Measurements from ENCODE around the gene ANKLE1.
A peak's percentile ranks its signal among the peaks of the same experiment; 100 is the strongest.

DNA sequence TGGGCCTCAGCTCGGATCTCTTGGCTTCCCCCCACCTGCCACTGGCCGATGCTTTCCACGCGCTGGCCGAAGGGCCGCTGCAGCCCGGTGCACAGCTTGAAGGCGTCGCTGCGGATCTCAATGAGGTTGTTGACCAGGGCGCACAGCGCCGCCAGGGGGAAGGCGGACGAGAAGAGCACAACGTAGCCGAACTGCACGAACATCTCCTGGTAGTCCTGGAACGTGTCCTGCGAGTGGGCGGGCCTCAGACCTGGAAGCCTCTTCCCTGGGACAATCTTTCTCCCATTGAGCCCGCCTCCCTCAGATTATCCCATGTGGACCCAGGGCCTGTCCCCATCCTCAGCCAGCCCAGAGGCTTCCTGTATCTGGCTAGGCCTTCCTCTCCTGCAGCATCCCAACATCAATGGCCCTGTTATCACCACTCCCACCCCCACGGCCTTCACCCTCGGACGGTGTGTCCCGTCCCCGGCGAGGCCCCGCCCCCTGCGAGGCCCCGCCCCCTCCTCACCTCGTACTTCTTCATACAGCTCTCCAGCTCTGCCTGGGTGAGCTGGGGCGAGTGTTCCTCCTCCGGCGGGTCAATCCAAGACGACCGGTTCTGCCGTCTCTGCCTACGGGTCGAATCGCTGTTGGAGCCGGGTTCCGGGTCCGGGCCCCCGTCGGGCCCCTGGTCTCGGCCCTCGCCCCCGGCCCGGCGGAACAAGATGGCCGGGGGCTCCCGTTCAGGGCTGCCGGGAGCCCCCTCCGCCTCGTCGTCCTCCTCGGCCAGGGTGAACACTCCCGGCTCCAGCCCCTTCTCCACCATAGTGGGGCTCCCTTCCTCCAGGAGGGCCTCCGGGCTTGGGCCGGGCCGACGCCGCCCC is 46.2 kb downstream of the ANKLE1 start:
- TF ChIP-seq EZH2 (IDR thresholded peaks at IDR 0.05; ENCODE audit: low read length) (no peak), CTCF (optimal IDR thresholded peaks at IDR 0.05 in 1 of 3, IDR thresholded peaks at IDR 0.05 in 1 of 3, conservative IDR thresholded peaks at IDR 0.05 in 1 of 3; ENCODE audit: extremely low read depth in 1 of 3, insufficient read depth in 2 of 3, low read length in 3 of 3) (peak; percentile 75 to 96 (median 81))
